Mesendoderm (in vitro differentiated cells): Measurements from ENCODE around the gene KLHL1.
A peak's percentile ranks its signal among the peaks of the same experiment; 100 is the strongest.

Experiments
- DNase-seq: peaks from one replicate; pipeline ENCODE4 v3.0.0; 2013
- H2AK5ac ChIP-seq: 2 replicates; pipeline ENCODE4 v1.6.1; 2013; ENCODE audit warnings: low read length, inconsistent platforms
- H2BK120ac ChIP-seq: 2 replicates; pipeline ENCODE4 v1.6.1; 2013; ENCODE audit warnings: low read depth, mild to moderate bottlenecking, low read length, moderate library complexity, mixed read lengths
- H2BK15ac ChIP-seq: replicated peaks from 2 replicates; pipeline ENCODE4 v1.6.1; 2013; ENCODE audit warnings: low read depth, mild to moderate bottlenecking, moderate library complexity
- H2BK5ac ChIP-seq: 2 replicates; pipeline ENCODE4 v1.6.1; 2013; ENCODE audit warnings: low read length, inconsistent platforms
- H3K18ac ChIP-seq: 2 replicates; pipeline ENCODE4 v1.6.1; 2013; ENCODE audit warnings: mild to moderate bottlenecking, low read length, mixed read lengths
- H3K23ac ChIP-seq: one replicate; pipeline ENCODE4 v1.6.1; 2013; ENCODE audit warnings: low read length
- H3K27ac ChIP-seq: 2 replicates; pipeline ENCODE4 v1.5.1; 2013; ENCODE audit warnings: low read depth, mild to moderate bottlenecking, inconsistent platforms, low read length, moderate library complexity
- H3K27me3 ChIP-seq: 2 replicates; pipeline ENCODE4 v1.6.1; 2013; ENCODE audit warnings: low read length, control low read depth, mild to moderate bottlenecking, inconsistent platforms; ENCODE audit not compliant: insufficient read depth, poor library complexity
- H3K36me3 ChIP-seq: 2 replicates; pipeline ENCODE4 v1.6.1; 2013; ENCODE audit warnings: low read length, inconsistent platforms; ENCODE audit not compliant: control insufficient read depth, insufficient read depth
- H3K4ac ChIP-seq: one replicate; pipeline ENCODE4 v1.6.1; 2013; ENCODE audit warnings: low read depth, mild to moderate bottlenecking, low read length, moderate library complexity
- H3K4me1 ChIP-seq: 2 replicates; pipeline ENCODE4 v1.6.1; 2013; ENCODE audit warnings: low read depth, low read length, inconsistent platforms; ENCODE audit not compliant: control insufficient read depth
- H3K4me2 ChIP-seq: 2 replicates; pipeline ENCODE4 v1.6.1; 2013; ENCODE audit warnings: low read length
- H3K4me3 ChIP-seq: 2 replicates; pipeline ENCODE4 v1.5.1; 2013; ENCODE audit warnings: mild to moderate bottlenecking, low read length
- H3K56ac ChIP-seq: one replicate; pipeline ENCODE4 v1.6.1; 2013; ENCODE audit warnings: low read length
- H3K79me1 ChIP-seq: 2 replicates; pipeline ENCODE4 v1.6.1; 2013; ENCODE audit warnings: low read length, inconsistent platforms
- H3K79me2 ChIP-seq: 2 replicates; pipeline ENCODE4 v1.6.1; 2013; ENCODE audit warnings: mild to moderate bottlenecking, low read length; ENCODE audit not compliant: control insufficient read depth, insufficient read depth
- H3K9ac ChIP-seq: 2 replicates; pipeline ENCODE4 v1.6.1; 2013; ENCODE audit warnings: low read length, inconsistent platforms
- H4K5ac ChIP-seq: one replicate; pipeline ENCODE4 v1.6.1; 2013; ENCODE audit warnings: low read length
- H4K8ac ChIP-seq: one replicate; pipeline ENCODE4 v1.6.1; 2013; ENCODE audit warnings: low read depth, mild to moderate bottlenecking, control low read depth, low read length, moderate library complexity
- WGBS: extraction: QIAGEN DNeasy Blood & Tissue Kit; methylation state at CpG from one replicate; pipeline ENCODE4 v1.1.7; 2013; ENCODE audit warnings: low lambda C conversion rate, missing lambda C conversion rate; ENCODE audit not compliant: insufficient coverage; ENCODE audit errors: extremely low coverage; 5-methylcytosine and 5-hydroxymethylcytosine counted together

The KLHL1 gene

DNA sequence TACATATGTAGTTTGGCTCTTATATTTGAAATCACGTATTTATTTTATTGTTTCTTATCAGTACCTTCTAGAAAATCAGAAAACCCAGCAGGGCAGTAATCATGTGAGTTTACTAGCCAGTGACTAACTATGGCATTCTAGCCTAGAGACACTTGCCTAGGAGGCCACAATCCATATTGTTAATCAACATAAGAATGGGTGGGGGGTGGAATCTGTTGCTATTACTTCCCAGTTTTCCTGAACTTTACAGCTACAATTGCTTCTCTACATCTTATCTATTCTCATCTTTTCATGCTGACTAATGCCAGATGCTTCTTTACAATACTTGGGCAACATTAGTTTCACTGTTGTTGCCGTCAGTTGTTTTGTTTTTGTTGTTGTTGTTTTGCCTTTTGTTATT is 19.3 kb downstream of the KLHL1 start:
- no peak overlapping the region for H4K5ac ChIP-seq
- H3K23ac ChIP-seq = no peak overlapping the region
- H3K27me3 ChIP-seq = no peaks in the 10 kb centered on the region
- no peak overlapping the region for H3K27ac ChIP-seq
- no peak overlapping the region for H2BK120ac ChIP-seq
- H3K36me3 ChIP-seq = no peaks in the 10 kb centered on the region
- no peak overlapping the region for H3K56ac ChIP-seq
- H3K79me2 ChIP-seq = no peaks in the 10 kb centered on the region
- H2BK5ac ChIP-seq = no peak overlapping the region
- no peaks in the 10 kb centered on the region for H3K4me1 ChIP-seq
- peak; percentile 69 for DNase-seq
- no peak overlapping the region for H3K4me3 ChIP-seq
- H3K79me1 ChIP-seq = no peaks in the 10 kb centered on the region
- no peak overlapping the region for H3K9ac ChIP-seq
- no peak overlapping the region for H3K18ac ChIP-seq
- no CpG with 5 or more reads among the region's 2 CpGs for WGBS
- no peak overlapping the region for H3K4me2 ChIP-seq
- H3K4ac ChIP-seq = no peak overlapping the region
- H2AK5ac ChIP-seq = no peak overlapping the region
- no peak overlapping the region for H4K8ac ChIP-seq
- no peak overlapping the region for H2BK15ac ChIP-seq

GRCh38 chr13:70087247-70087646 is 21.0 kb downstream of the KLHL1 start:
- H3K27ac ChIP-seq = no peak overlapping the region
- no peak overlapping the region for H4K8ac ChIP-seq
- no peak overlapping the region for H2BK5ac ChIP-seq
- no peaks in the 10 kb centered on the region for H3K79me2 ChIP-seq
- H3K36me3 ChIP-seq = no peaks in the 10 kb centered on the region
- H3K4me1 ChIP-seq = no peaks in the 10 kb centered on the region
- peak; percentile 6 for DNase-seq
- H3K79me1 ChIP-seq = no peaks in the 10 kb centered on the region
- no peak overlapping the region for H2BK15ac ChIP-seq
- WGBS = 100% methylated on average over 1 of the region's 4 CpGs
- no peak overlapping the region for H3K23ac ChIP-seq
- no peak overlapping the region for H3K4me3 ChIP-seq
- no peak overlapping the region for H2BK120ac ChIP-seq
- no peak overlapping the region for H2AK5ac ChIP-seq
- no peak overlapping the region for H3K4me2 ChIP-seq
- no peak overlapping the region for H3K4ac ChIP-seq
- H3K9ac ChIP-seq = no peak overlapping the region
- no peak overlapping the region for H3K56ac ChIP-seq
- H3K18ac ChIP-seq = no peak overlapping the region
- H3K27me3 ChIP-seq = no peaks in the 10 kb centered on the region
- H4K5ac ChIP-seq = no peak overlapping the region

GRCh38 chr13:70080012-70080411 is 28.2 kb downstream of the KLHL1 start:
- DNase-seq = no peak
- H3K56ac ChIP-seq = no peak overlapping the region
- no CpG with 5 or more reads among the region's 4 CpGs for WGBS
- no peaks in the 10 kb centered on the region for H3K4me1 ChIP-seq
- H3K18ac ChIP-seq = no peak overlapping the region
- H3K79me1 ChIP-seq = no peaks in the 10 kb centered on the region
- no peaks in the 10 kb centered on the region for H3K36me3 ChIP-seq
- H3K27me3 ChIP-seq = no peaks in the 10 kb centered on the region
- no peak overlapping the region for H4K8ac ChIP-seq
- no peak overlapping the region for H2BK5ac ChIP-seq
- H2AK5ac ChIP-seq = no peak overlapping the region
- no peak overlapping the region for H3K4me3 ChIP-seq
- no peak overlapping the region for H3K23ac ChIP-seq
- no peak overlapping the region for H3K27ac ChIP-seq
- no peak overlapping the region for H3K4me2 ChIP-seq
- no peaks in the 10 kb centered on the region for H3K79me2 ChIP-seq
- H4K5ac ChIP-seq = no peak overlapping the region
- H3K9ac ChIP-seq = no peak overlapping the region
- H2BK15ac ChIP-seq = no peak overlapping the region
- no peak overlapping the region for H3K4ac ChIP-seq
- no peak overlapping the region for H2BK120ac ChIP-seq

DNA sequence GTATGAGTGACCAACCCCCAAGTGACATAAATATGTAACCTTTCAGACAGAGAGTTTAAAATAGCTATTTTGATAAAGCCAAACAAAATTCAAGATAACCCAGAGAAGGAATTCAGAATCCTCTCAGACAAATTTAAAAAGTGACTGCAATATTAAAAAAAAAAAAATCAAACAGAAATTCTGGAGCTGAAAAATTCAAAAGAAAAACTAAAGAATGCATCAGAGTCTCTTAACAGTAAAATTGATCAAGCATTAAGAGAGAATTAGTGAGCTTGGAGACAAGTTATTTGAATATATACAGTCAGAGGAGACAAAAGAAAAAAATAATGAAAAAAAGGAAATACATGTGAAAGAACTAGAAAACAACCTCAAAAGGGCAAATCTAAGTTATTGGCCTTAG is 53.7 kb downstream of the KLHL1 start:
- no peak overlapping the region for H3K23ac ChIP-seq
- no peak overlapping the region for H3K4me3 ChIP-seq
- no peak for DNase-seq
- H3K4ac ChIP-seq = no peak overlapping the region
- H3K9ac ChIP-seq = no peak overlapping the region
- H2BK120ac ChIP-seq = no peak overlapping the region
- H3K4me1 ChIP-seq = no peaks in the 10 kb centered on the region
- H3K27ac ChIP-seq = no peak overlapping the region
- no peak overlapping the region for H2BK5ac ChIP-seq
- H3K56ac ChIP-seq = no peak overlapping the region
- H3K36me3 ChIP-seq = no peaks in the 10 kb centered on the region
- H2AK5ac ChIP-seq = no peak overlapping the region
- H4K8ac ChIP-seq = no peak overlapping the region
- H2BK15ac ChIP-seq = no peak overlapping the region
- no peak overlapping the region for H4K5ac ChIP-seq
- H3K27me3 ChIP-seq = no peaks in the 10 kb centered on the region
- no peak overlapping the region for H3K4me2 ChIP-seq
- H3K79me2 ChIP-seq = no peaks in the 10 kb centered on the region
- H3K79me1 ChIP-seq = no peaks in the 10 kb centered on the region
- no peak overlapping the region for H3K18ac ChIP-seq

GRCh38 chr13:70051531-70051930 is 56.7 kb downstream of the KLHL1 start:
- no peak for DNase-seq
- WGBS = no CpG with 5 or more reads among the region's 1 CpG
- H4K5ac ChIP-seq = no peak overlapping the region

DNA sequence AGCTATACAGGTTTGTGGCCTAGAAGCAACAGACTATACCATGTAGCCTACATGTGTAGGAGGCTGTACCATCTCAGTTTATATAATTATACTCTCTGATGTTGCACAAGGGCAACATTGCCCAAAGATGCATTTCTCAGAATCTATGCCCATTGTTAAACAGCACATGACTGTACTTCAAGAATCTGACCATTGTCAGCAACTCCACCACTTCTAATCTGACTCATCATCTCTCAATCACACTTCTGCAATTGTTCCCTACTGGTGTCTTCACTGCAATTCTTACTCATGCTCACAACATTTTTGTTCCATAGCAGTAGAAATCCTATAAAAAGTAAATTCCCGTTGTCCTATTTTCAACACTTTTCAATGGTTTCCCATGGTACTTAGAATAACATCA is 64.6 kb downstream of the KLHL1 start:
- Histone ChIP-seq H3K79me2 (no peaks in the 10 kb centered on the region), H2BK120ac (no peak overlapping the region), H3K4me2 (no peak overlapping the region), H2AK5ac (no peak overlapping the region), H3K79me1 (no peaks in the 10 kb centered on the region), H3K56ac (no peak overlapping the region), H2BK15ac (no peak overlapping the region), H3K23ac (no peak overlapping the region), H3K36me3 (no peaks in the 10 kb centered on the region), H3K9ac (no peak overlapping the region), H3K4me3 (no peak overlapping the region), H3K27me3 (no peaks in the 10 kb centered on the region), H3K4ac (no peak overlapping the region), H3K18ac (no peak overlapping the region), H2BK5ac (no peak overlapping the region), H3K4me1 (no peaks in the 10 kb centered on the region), H3K27ac (no peak overlapping the region), H4K8ac (no peak overlapping the region), H4K5ac (no peak overlapping the region)
- WGBS = no CpG with 5 or more reads among the region's 1 CpG
- DNase-seq = no peak

More at GRCh38 chr13:70051531-70051930, 56.7 kb downstream of the KLHL1 start:
- no peak overlapping the region for H3K4me3 ChIP-seq
- no peak overlapping the region for H3K27ac ChIP-seq
- H4K8ac ChIP-seq = no peak overlapping the region
- no peak overlapping the region for H2AK5ac ChIP-seq
- H2BK120ac ChIP-seq = no peak overlapping the region
- no peak overlapping the region for H3K18ac ChIP-seq
- no peak overlapping the region for H2BK5ac ChIP-seq
- H3K4me2 ChIP-seq = no peak overlapping the region
- no peak overlapping the region for H3K23ac ChIP-seq
- no peaks in the 10 kb centered on the region for H3K4me1 ChIP-seq
- no peak overlapping the region for H3K4ac ChIP-seq
- no peak overlapping the region for H3K56ac ChIP-seq
- no peaks in the 10 kb centered on the region for H3K27me3 ChIP-seq
- H3K36me3 ChIP-seq = no peaks in the 10 kb centered on the region
- no peaks in the 10 kb centered on the region for H3K79me2 ChIP-seq
- H2BK15ac ChIP-seq = no peak overlapping the region
- no peak overlapping the region for H3K9ac ChIP-seq
- H3K79me1 ChIP-seq = no peaks in the 10 kb centered on the region
